Stimulated activated CD8-positive, alpha-beta memory T cell treated with anti-CD3 and anti-CD28 coated beads, Interleukin-12 subunit alpha, Interleukin-12 subunit beta, amount 100 ng/mL, for 1 hour (primary cell): ENCODE results near the gene TP73.
A peak's percentile ranks its signal among the peaks of the same experiment; 100 is the strongest.

ENCODE experiments used
- DNase-seq: peaks from one replicate; pipeline ENCODE4 v3.0.0-alpha.2; 2020; ENCODE audit warnings: low read depth

TP73 gene

DNA sequence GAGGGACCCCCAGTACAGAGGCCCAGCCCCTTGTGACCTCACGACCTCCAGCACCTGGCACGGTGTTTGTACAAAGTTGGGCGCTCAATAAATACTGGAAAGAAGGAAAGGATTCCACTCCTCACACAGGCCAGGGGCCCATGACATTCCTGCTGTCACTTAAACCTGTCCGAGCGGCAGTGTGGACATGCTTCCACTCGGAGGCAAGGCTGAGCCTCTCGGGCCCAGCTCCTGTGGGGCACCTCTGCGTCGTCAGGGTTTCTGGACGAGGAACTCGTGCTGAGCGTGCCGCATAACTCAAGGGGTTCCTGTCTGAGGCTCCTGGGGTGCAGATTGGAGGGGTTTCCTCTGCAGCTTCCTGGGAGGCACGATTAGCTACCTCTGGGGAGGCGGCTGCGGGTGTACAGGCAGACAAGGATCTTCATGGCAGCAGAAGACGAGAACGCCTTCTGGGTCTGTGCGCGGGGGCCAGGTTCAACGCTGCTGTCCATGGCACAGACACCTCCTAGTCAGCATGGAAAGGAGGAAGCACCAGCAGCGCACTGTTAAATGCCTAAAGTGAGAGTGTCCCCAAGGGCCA lies 116.6 kb downstream of the TP73 start:
- DNase-seq: no peak

GRCh38 chr1:3770047-3770765 lies 117.9 kb downstream of the TP73 start:
- DNase-seq: no peak

DNA sequence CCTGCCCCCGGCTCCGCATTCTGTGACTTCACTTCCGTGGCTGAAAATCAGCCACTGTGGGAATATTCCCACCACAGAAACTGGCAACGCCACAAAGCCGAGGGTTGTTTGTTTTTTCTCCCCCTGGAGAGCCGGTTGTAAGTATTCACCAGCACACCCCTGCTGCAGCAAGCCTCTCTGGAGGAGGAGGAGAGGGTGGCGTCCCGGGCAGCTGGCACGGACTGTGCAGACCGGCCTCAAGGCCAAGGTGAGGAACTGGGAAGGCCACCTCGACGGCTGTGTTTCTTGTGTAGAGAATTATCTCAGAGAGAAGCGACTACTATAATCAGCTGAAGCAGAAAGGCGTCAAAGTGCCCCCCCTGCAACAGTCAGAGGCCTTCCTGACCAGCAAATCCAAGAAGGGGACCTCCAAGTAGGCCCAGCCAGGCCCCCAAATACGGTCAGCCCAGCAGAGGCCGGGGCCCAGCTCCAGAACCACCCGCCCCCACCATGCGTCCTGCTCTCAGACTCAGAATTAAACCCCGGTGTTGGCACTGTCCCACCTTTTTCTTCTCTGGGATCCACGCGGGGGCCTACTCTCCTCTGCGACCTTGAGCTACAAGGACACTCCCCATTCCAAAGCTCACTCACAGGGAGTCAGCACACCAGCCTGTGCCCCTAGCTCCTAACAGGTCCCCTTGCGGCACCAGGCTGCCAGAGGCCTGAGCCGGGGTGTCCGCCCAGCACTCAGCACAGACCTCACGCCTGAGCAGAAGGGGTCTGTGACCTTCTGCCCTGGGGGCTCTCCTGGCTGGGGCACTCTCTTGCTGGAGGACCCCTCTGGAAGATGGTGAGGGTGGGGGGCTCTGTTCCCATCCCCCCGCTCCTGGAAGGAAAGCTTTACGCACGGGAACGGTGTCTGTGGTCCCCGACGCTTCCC lies 119.1 kb downstream of the TP73 start:
- no peak for DNase-seq

DNA sequence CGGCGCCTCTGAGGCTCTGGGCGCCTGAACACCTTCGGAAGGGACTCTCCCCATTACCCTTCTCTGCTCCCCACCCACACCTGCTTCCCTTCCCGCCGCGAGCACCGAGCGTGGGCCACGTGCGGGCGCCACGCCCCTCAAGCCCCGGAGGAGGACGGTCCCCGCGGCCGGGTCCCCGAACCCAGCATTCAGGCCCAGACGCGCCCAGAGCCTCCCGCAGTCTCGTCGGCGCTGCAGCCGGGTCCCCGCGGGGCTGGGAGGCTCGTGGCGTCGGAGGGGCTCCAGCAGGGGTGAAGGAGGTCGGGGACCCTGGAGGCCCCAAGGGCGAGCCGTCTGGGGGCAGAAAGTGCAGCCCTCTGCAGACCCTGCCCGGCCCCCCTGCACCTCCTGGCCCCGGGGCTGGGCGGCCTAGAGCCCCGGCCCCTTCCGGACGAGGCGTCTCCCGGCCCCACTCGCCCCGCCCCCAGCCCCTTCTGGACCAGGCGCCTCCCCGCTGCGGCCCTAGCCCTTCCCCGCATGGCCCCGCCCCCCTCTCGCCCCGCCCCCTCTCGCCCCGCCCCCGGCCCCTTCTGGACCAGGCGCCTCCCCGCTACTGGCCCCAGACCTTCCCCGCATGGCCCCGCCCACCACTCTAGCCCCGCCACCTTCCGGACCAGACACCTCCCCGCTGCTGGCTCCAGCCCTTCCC lies 119.9 kb downstream of the TP73 start:
- DNase-seq: peak; percentile 74

DNA sequence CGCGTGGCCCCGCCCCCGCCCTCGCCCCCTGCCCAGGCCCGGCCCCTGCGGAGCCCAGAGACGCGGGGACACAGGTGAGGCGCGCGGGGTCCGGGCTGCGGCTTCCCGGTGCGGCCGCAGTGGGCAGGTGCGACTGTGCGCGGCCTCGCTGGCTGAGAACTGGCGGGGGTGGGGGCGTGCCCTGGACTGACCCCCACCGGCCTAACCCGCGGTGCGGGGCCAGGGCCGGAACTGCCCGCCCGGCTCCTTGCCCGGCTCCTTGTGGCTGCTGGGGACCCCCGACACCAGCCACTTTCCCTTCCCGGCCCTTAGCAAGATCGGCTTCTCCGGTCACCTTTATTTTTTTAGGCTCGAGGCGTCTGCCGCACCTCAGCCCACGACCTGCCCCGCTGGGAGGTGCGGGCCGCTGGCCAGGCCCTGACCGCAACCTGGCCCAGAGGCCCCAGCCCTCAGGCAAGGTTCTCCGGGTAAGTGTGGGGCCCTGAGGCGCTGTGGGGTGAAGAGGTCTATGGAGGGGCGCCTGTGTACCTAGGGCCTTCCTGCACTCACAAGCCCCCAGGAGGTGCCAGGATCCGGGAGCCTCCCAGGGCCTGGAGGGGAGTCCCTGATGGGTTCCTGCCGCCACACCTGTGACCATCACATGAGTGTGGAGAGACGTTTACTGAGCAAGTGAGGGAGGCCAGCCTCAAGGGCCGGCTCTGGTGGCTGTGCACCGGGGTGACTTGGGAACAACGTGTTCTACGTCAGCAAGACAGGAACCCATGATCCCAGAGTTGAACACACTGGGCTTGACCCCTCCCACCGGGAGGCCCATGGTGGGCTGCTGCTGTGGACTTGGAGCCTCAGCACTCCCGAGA lies 120.6 kb downstream of the TP73 start, which contains the start of gene SMIM1:
TSS of gene SMIM1 (plus strand) at position 35 of the 857 bp plus-strand sequence. CDS start 2,625 bp downstream, outside the sequence.
- no peak for DNase-seq

GRCh38 chr1:3773572-3774275 lies 121.4 kb downstream of the TP73 start:
- no peak for DNase-seq

GRCh38 chr1:3774276-3774945 lies 122.1 kb downstream of the TP73 start:
- DNase-seq: no peak

DNA sequence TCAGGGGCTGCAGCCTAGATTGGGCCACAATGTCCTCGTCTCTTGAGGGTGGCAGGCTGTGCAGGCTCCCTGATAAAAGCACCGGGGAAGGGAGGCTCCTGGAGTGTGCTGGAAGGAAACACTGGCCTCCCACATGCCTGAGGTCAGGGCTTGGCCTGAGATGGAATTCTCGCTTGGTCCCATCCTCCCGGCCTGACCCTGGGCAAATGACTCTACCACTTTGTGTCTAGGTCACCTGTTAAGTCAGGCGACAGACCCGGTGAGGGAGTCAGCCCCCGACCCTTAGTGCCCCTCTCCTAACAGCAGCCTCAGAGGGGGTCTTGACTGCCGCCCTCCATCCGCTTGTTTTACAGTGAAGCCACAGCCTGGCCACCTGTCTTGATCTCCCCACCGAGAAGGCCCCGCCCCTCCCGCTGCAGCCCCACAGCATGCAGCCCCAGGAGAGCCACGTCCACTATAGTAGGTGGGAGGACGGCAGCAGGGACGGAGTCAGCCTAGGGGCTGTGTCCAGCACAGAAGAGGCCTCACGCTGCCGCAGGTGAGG lies 122.7 kb downstream of the TP73 start:
- no peak for DNase-seq

DNA sequence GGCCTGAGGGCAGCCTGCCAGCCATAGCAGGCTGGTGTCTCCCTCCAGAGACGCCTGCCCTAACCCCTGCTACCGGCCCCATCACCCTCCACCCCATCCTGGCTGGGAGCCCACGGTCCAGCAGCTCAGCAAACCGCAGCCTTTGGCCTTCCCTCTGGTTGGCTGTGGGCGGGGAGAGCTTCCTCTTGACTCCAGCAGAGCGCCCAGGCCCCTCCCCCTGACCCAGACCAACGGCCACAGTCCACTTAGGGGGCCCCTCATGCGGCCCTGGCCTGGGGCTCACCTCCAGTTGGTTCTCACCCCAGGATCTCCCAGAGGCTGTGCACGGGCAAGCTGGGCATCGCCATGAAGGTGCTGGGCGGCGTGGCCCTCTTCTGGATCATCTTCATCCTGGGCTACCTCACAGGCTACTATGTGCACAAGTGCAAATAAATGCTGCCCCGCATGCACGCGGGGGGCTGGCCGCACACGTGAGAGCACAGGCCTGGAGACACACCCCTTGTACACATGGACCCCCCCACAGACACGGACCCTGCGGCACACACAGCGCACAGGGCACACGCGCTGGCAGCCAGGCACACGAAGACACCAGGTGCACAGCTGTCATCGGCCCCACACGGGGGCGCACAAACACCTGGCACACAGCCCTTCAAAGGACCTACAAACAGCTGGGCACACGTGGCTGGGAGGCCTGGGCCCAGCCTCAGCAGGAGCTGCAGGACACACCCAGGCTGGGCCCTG lies 123.3 kb downstream of the TP73 start:
- peak; percentile 23 for DNase-seq

DNA sequence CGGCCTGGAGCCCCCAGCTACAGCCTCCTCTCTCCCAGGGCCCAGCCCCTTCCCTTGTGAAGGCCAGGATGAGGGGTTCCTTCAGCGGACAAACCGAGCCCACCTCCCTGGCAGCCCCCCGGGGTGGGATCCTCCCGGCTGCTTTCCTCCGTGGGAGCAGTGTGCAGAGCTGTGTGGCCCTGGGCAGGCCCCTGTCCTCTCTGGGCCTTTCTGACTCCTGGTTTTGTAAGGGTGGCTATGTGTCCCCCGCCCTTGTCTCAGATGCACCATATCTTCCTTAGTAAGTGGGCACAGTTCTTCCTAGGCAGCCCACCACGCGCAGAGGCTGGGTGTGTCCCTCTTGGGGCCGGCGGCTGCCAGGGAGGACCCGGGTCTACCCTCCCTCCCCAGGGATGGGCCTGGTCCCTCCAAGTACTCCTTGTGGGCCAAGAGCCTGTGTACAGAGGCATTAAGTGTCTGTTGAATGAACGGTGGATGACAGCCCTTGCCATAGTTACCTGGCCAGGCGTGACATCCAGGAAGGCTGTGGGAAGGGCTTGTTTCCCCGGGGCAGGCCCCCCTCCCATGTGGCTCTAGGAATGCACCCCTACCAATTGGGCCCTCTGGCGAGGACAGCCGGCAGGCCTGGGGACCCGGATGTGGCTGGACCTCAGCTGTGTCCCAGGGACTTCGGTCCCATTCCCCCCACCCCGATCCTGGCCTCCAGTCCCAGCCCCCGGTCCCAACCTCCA lies 124.1 kb downstream of the TP73 start:
- DNase-seq: no peak

GRCh38 chr1:3777078-3777547 lies 124.8 kb downstream of the TP73 start:
- no peak for DNase-seq

- no peak for DNase-seq
Measured at GRCh38 chr1:3777647-3778589, 125.6 kb downstream of the TP73 start.

DNA sequence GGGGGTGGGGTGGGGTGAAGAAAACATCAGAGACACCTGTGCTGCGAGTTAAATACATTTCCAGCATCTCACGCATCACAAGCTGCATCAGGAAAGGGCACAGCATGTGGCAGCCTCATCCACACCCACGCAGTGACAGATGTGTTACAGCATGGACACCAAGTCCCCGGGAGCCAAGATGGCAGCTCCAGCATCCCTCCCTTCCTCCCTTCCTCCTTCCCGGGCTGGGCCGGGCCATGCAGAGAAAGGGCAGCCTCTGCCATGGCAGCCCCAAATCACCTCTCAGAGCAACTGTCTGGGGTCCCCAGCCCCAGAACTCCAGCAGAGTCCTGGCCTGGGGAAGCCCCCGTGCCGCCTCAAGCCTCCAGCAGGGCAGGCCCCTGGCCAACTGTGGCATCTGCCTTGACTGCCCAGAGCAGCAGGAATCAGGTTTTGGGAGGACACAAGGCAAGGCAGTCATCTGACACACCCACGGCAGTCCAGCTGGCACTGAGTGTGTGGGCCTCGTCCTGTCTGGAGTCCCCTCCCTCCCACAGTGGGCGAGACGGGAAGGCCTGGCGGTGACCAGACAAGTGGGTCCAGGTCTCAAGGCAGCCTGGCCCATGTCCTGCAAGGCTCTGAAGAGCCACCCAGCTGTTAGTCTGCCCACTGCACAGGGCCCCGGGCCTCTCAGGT lies 126.4 kb downstream of the TP73 start:
- no peak for DNase-seq

GRCh38 chr1:3779265-3779911 lies 127.1 kb downstream of the TP73 start:
- DNase-seq: no peak

DNA sequence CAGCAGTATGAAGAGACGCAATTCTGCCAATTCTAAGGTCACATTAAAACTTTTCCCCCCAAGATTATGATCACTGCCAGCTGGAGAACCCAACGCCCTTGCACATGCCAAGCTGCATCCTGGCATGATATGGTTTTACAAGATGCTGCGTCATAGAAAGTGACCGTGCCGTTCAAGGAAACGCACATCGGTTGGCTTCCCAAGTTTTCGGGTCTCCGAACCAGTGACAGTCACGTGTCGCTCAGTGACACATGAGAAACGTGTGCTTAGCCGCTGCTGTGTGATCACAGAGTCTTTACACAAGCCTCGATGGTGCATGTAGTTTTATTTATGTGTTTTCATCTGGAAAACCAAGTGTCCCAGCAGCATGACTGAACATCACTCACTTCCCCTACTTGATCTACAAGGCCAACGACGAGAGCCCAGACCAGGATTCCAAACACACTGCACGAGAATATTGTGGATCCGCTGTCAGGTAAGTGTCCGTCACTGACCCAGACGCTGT lies 127.6 kb downstream of the TP73 start:
- DNase-seq: no peak

DNA sequence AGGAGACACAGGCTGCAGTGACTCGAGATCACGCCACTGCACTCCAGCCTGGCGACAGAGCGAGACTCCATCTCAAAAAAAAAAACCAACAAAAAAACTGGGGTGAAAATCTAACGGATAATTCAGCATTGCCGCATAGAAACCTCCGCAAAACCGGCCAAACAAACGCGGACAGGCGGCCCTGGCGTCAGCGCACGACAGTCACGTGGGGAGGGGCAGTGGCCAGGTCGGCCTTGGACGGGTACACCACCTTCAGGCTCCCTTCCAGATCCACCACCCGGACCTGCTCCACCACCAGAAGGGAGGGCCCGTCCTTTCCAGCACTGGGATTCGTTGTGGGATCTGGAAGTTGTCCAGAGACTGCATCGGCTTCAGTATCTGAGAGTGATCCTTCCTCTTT lies 128.6 kb downstream of the TP73 start:
- no peak for DNase-seq
